Bronchial epithelial cell (primary cell): ENCODE data around the gene SMKR1. TPM values are rescaled to one million over a fixed set of nuclear protein-coding genes. Genes with fewer than 3 reads are reported as not detected.
"Not testable (repeated sequence)": the region's sequence is repeated elsewhere in the genome, so short reads cannot be mapped to it uniquely, and the experiment has no call there.

Experiments
- DNase-seq: peaks from one replicate; pipeline ENCODE4 v3.0.0-alpha.2; 2010; ENCODE audit warnings: low read depth
- FAIRE-seq: peaks from 2 replicates; lab custom pipeline; 2011; peaks lifted over from hg19 to GRCh38; lab: Jason Lieb, UNC
- H3K27me3 ChIP-seq: 2 replicates; pipeline ENCODE4 v1.5.1; 2011; ENCODE audit warnings: low read length; ENCODE audit not compliant: control insufficient read depth, insufficient read depth
- H3K36me3 ChIP-seq: 2 replicates; pipeline ENCODE4 v1.5.1; 2011; ENCODE audit warnings: low read length; ENCODE audit not compliant: control insufficient read depth, insufficient read depth
- H3K4me3 ChIP-seq: 2 replicates; pipeline ENCODE4 v1.5.1; 2011; ENCODE audit warnings: mild to moderate bottlenecking, low read depth, low read length, control low read depth
- total RNA-seq: library from RNA; depleted of rRNA; stranded (reverse); fragments of >200 nt; gene quantifications from 2 replicates; pipeline ENCODE4 v1.2.1, GENCODE V29; 2014
- TF ChIP-seq, protein P1 (sequence below): IDR thresholded peaks from 2 replicates; pipeline ENCODE4 v1.5.1; 2011; ENCODE audit warnings: mild to moderate bottlenecking, moderate library complexity, low read length, control low read depth, inconsistent platforms; ENCODE audit not compliant: insufficient read depth, severe bottlenecking

Gene SMKR1
- total RNA-seq, 1 donor from 2014 or later: 1.3 TPM

DNA sequence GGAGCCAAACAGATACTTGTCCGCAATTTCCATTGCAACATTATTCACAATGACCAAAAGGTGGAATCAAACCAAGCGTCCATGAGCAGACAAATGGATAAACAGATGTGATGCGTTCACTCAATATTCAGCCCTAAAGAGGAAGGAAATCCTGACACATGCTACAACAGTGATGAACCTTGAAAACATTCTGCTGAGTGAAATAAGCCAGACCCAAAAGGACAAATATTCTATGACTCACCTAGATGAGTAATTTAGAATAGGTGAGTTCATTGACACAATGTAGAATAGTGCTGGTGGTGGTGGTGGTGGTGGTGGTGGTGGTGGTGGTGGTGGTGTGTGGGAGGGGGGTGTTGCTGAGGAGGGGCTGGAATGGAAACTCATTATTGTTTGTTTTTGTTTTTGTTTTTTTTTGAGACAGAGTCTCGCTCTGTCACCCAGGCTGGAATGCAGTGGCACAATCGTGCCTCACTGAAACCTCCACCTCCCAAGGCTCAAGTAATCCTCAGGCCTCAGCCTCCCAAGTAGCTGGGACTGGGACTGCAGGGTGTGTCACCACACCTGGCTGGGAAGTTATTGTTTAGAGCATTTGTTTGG, 28.6 kb downstream of the SMKR1 start:
- FAIRE-seq (no peak), DNase-seq (peak; percentile 97)
- no peaks in the 10 kb centered on the region for H3K36me3 ChIP-seq
- H3K27me3 ChIP-seq: no peaks in the 10 kb centered on the region
- no peak overlapping the region for H3K4me3 ChIP-seq
- TF ChIP-seq, protein P1, sequence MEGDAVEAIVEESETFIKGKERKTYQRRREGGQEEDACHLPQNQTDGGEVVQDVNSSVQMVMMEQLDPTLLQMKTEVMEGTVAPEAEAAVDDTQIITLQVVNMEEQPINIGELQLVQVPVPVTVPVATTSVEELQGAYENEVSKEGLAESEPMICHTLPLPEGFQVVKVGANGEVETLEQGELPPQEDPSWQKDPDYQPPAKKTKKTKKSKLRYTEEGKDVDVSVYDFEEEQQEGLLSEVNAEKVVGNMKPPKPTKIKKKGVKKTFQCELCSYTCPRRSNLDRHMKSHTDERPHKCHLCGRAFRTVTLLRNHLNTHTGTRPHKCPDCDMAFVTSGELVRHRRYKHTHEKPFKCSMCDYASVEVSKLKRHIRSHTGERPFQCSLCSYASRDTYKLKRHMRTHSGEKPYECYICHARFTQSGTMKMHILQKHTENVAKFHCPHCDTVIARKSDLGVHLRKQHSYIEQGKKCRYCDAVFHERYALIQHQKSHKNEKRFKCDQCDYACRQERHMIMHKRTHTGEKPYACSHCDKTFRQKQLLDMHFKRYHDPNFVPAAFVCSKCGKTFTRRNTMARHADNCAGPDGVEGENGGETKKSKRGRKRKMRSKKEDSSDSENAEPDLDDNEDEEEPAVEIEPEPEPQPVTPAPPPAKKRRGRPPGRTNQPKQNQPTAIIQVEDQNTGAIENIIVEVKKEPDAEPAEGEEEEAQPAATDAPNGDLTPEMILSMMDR: no peak

DNA sequence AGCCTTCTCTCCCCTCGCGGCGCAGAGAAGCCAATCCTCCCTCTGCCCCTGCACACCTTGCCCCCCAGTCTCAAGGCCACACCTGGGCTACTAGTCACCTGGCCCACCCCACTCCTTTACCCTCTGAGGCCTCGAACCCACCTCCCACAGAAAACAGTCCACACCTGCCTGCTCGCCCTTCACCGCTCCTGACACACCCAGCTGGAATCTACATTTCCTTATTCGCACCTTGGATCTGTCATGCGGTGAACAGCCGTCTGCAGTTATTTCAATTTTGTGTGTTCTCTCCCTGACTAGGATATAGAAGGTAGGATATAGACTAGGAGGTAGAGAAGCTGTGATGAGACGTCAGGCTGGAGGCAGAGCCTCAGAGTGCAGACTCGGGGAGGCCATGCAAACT, 29.4 kb downstream of the SMKR1 start:
- Histone ChIP-seq H3K4me3 (no peak overlapping the region), H3K36me3 (no peaks in the 10 kb centered on the region), H3K27me3 (no peaks in the 10 kb centered on the region)
- FAIRE-seq: no peak
- no peak for DNase-seq
- TF ChIP-seq, protein P1: no peak

DNA sequence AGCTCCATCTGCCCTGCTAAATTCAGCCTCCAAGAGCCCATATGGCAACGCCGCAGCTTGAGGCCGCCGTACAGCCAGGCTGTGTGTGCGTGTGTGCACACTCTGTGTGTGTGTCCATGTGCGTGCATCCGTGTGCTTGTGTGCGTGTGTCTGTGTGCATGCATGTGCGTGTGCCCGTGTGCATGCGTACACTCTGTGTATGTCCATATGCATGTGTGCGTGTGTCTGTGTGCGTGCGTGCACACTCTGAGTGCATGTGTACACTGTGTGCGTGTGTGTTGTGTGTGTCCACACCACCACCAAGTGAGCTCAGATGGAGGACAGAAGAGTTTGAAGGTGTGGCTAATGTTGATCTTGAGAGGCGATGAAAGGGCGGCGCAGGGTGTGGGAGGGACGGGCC, 30.0 kb downstream of the SMKR1 start:
- no peaks in the 10 kb centered on the region for H3K27me3 ChIP-seq
- peak; percentile 36 for FAIRE-seq
- no peak overlapping the region for H3K4me3 ChIP-seq
- no peak for DNase-seq
- TF ChIP-seq, protein P1: no peak
- H3K36me3 ChIP-seq: no peaks in the 10 kb centered on the region

DNA sequence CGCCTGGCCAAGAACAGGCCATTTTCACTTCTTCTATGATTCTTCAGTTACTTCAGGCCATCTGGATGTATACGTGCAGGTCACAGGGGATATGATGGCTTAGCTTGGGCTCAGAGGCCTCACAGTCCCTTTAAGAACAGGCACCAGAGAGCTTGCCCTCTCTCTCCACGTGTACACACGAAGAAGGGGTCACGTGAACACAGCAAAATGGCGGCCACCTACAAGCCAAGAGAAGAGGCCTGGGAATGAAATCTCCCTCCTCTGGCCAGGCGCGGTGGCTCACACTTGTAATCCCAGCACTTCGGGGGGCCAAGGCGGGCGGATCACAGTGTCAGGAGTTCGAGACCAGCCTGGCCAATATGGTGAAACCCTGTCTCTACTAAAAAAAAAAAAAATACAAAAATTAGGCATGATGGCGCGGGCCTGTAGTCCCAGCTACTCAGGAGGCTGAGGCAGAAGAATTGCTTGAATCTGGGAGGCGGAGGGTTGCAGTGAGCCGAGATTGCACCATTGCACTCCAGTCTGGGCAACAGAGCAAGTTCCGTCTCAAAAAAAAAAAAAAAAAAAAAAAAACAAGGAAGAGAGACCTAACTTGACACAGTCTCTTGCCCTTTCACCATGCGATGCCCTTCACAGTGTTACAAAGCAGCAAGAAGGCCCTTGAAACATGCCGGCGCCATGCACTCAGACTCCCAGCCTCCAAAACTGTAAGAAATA, 32.4 kb downstream of the SMKR1 start:
- not testable (repeated sequence) for H3K4me3 ChIP-seq, H3K36me3 ChIP-seq, DNase-seq, FAIRE-seq, H3K27me3 ChIP-seq

DNA sequence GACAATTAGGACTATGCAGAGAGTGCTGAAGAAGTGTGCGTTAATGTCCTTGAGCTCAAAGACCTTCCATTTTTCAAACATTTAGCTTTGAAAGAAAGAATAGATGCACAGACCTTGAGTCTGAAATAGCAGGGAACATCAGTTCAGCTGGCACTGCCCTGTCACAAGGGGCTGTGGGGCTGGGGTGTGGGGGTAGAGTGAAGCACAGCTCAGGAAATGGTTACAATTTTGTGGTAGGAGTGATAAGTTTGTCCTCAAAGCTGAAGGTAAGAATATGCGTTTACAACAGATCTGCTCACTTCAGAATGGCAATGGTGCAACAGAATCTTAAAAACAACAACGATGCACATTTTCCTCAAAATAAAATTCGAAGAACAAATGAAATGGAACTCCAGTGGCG, 33.6 kb downstream of the SMKR1 start:
- H3K4me3 ChIP-seq: no peak overlapping the region
- DNase-seq (no peak), FAIRE-seq (no peak)
- TF ChIP-seq, protein P1: no peak
- H3K36me3 ChIP-seq: no peaks in the 10 kb centered on the region
- no peaks in the 10 kb centered on the region for H3K27me3 ChIP-seq

DNA sequence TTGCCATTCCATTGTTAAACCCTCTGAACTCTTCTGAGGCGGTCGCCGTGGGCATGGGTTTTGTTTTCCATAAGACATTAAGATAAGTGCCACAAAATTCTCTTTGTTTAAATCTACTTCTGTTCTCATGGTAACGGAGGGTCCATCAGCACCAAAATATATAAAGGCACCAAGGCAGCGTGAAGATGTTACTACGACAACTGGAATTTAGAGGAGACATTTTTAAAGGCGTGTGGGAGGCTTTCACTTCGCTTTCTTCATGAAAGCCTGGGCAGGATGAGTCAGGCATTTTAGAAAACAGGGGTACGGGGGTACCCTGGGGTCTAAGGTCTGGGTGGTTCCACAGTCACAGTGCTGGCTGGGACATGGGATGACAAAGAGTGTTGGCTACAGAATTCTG, 34.0 kb downstream of the SMKR1 start:
- H3K4me3 ChIP-seq: no peak overlapping the region
- no peak for FAIRE-seq
- no peaks in the 10 kb centered on the region for H3K27me3 ChIP-seq
- DNase-seq: no peak
- H3K36me3 ChIP-seq: no peaks in the 10 kb centered on the region
- TF ChIP-seq, protein P1: no peak
